ENCODE data around the gene YPEL2.

DNA sequence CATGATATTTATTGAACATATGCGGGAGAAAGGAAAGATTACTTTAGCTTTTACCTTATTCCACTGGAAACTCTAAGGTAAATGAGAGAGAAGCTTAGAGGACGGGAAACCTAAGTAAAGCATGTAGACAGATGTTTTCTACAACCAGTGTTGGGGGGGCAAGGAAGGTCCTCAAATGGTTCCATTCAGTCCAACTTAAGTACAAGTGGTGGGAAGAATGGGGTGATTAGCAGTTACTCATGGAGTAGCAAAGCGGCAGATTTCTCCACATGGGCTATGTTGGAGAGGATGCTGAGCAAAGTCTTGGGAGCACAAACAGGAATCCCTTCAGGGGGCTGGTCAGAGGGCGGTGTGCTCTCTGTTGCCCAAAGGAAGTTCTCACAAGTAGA, 78.6 kb downstream of the YPEL2 start:
- TF ChIP-seq, protein P1, sequence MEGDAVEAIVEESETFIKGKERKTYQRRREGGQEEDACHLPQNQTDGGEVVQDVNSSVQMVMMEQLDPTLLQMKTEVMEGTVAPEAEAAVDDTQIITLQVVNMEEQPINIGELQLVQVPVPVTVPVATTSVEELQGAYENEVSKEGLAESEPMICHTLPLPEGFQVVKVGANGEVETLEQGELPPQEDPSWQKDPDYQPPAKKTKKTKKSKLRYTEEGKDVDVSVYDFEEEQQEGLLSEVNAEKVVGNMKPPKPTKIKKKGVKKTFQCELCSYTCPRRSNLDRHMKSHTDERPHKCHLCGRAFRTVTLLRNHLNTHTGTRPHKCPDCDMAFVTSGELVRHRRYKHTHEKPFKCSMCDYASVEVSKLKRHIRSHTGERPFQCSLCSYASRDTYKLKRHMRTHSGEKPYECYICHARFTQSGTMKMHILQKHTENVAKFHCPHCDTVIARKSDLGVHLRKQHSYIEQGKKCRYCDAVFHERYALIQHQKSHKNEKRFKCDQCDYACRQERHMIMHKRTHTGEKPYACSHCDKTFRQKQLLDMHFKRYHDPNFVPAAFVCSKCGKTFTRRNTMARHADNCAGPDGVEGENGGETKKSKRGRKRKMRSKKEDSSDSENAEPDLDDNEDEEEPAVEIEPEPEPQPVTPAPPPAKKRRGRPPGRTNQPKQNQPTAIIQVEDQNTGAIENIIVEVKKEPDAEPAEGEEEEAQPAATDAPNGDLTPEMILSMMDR (IDR thresholded peaks at IDR 0.05), result no peak
- TF ChIP-seq POLR2A (IDR thresholded peaks at IDR 0.05), result no peak
